ENCODE results near the gene AKT3. TPM values are rescaled to one million over a fixed set of nuclear protein-coding genes. Genes with fewer than 3 reads are reported as not detected.

AKT3 gene
- total RNA-seq (100 to 1,000 TPM in 1 of 5 donors, 10 to 100 TPM in 3, 1 to 10 TPM in 1; 5.5 to 100 (median 21.4) TPM), polyA plus RNA-seq (10 to 100 TPM in 2 of 3 donors, 1 to 10 TPM in 1; 6.6 to 12.1 (median 11.3) TPM)
- long read RNA-seq, donor 1 = 0 reads
- long read RNA-seq, donor 2, full-length matches to known transcripts = 2 of 2 reads
- long read RNA-seq, donor 2, partial matches to known transcripts = 0 of 2 reads
- long read RNA-seq, donor 2, other reads (novel, unspliced or antisense) = 0 of 2 reads
- long read RNA-seq, donor 3, partial matches to known transcripts = 14 of 14 reads
- long read RNA-seq, donor 3, other reads (novel, unspliced or antisense) = 0 of 14 reads
- long read RNA-seq, donor 4 = 0 reads
- long read RNA-seq, donor 5, full-length matches to known transcripts = 4 of 4 reads
- long read RNA-seq, donor 5, partial matches to known transcripts = 0 of 4 reads
- long read RNA-seq, donor 5, other reads (novel, unspliced or antisense) = 0 of 4 reads
- long read RNA-seq, donor 6 = 0 reads
- long read RNA-seq, donor 7, full-length matches to known transcripts = 8 of 8 reads
- long read RNA-seq, donor 7, partial matches to known transcripts = 0 of 8 reads
- long read RNA-seq, donor 7, other reads (novel, unspliced or antisense) = 0 of 8 reads
- long read RNA-seq, donor 8, full-length matches to known transcripts = 1 of 1 reads
- long read RNA-seq, donor 8, partial matches to known transcripts = 0 of 1 reads
- long read RNA-seq, donor 8, other reads (novel, unspliced or antisense) = 0 of 1 reads
- long read RNA-seq, donor 9, full-length matches to known transcripts = 2 of 2 reads
- long read RNA-seq, donor 9, partial matches to known transcripts = 0 of 2 reads
- long read RNA-seq, donor 9, other reads (novel, unspliced or antisense) = 0 of 2 reads
- long read RNA-seq, donor 10 = 0 reads

- Histone ChIP-seq H3K9me3 (peaks cover 0 to 4% (median 0%) of the 10 kb centered on the region in 4 donors), H3K36me3 (no peaks in the 10 kb centered on the region), H3K4me1 (peaks cover 18 to 49% (median 31%) of the 10 kb centered on the region in 4 donors), H3K27me3 (peaks cover 0 to 34% (median 18%) of the 10 kb centered on the region in 3 donors), H3K4me3 (peak within 1 kb of the TSS; percentile 81 to 95 (median 92)), H3K27ac (peak within 1 kb of the TSS; percentile 89 to 99 (median 95))
- TF ChIP-seq CTCF (IDR thresholded peaks at IDR 0.05) = no peak
- no peak for TF ChIP-seq POLR2AphosphoS5 (IDR thresholded peaks at IDR 0.05)
- no peak for TF ChIP-seq POLR2A (IDR thresholded peaks at IDR 0.05)
- no peak for TF ChIP-seq EP300 (IDR thresholded peaks at IDR 0.05)
- 0 to 1% (median 0%) methylated on average over 5 to 23 of the region's 32 CpGs; no CpG with 5 or more reads in 1 of the 5 donors for WGBS, 5 donors
- peak; percentile 70 to 92 for DNase-seq
- intact Hi-C loops (cut with DNase I; ENCODE audit: low total_unique reads) = no loop called here
Measured at GRCh38 chr1:243850202-243850451, at the start of gene AKT3. Gene AKT3 (minus strand): TSS chr1:243850243. CDS start chr1:243843170, 7,073 bp downstream.

GRCh38 chr1:243898278-243898677 is 48.2 kb upstream of the AKT3 start:
- Histone ChIP-seq H3K27me3 (peaks cover 0 to 6% (median 0%) of the 10 kb centered on the region in 3 donors), H3K4me3 (no peak overlapping the region), H3K36me3 (no peaks in the 10 kb centered on the region), H3K4me1 (no peaks in the 10 kb centered on the region), H3K27ac (no peak overlapping the region), H3K9me3 (no peaks in the 10 kb centered on the region)
- no peak for DNase-seq
- intact Hi-C loops (cut with DNase I; ENCODE audit: low total_unique reads) = no loop called here
- WGBS, 5 donors = 71 to 82% (median 76%) methylated on average over 2 of the region's 2 CpGs
- no peak for TF ChIP-seq EP300 (IDR thresholded peaks at IDR 0.05)
- TF ChIP-seq CTCF (IDR thresholded peaks at IDR 0.05) = no peak
- no peak for TF ChIP-seq POLR2A (IDR thresholded peaks at IDR 0.05)
- TF ChIP-seq POLR2AphosphoS5 (IDR thresholded peaks at IDR 0.05) = no peak

GRCh38 chr1:243896313-243896712 is 46.3 kb upstream of the AKT3 start:
- Histone ChIP-seq H3K27me3 (peaks cover 0 to 6% (median 0%) of the 10 kb centered on the region in 3 donors), H3K27ac (no peak overlapping the region), H3K4me3 (no peak overlapping the region), H3K9me3 (no peaks in the 10 kb centered on the region), H3K36me3 (no peaks in the 10 kb centered on the region), H3K4me1 (no peaks in the 10 kb centered on the region)
- TF ChIP-seq EP300 (IDR thresholded peaks at IDR 0.05) = no peak
- no peak for TF ChIP-seq CTCF (IDR thresholded peaks at IDR 0.05)
- no peak for TF ChIP-seq POLR2A (IDR thresholded peaks at IDR 0.05)
- no peak for TF ChIP-seq POLR2AphosphoS5 (IDR thresholded peaks at IDR 0.05)
- intact Hi-C loops (cut with DNase I; ENCODE audit: low total_unique reads) = no loop called here
- 53 to 69% (median 58%) methylated on average over 2 of the region's 2 CpGs for WGBS, 5 donors
- no peak for DNase-seq

- WGBS, 5 donors = 64 to 76% (median 70%) methylated on average over 3 of the region's 3 CpGs
- H3K36me3 ChIP-seq = no peaks in the 10 kb centered on the region
- intact Hi-C loops (cut with DNase I; ENCODE audit: low total_unique reads) = no loop called here
- no peak overlapping the region for H3K27ac ChIP-seq
- H3K4me1 ChIP-seq = no peaks in the 10 kb centered on the region
- no peak for DNase-seq
- peaks cover 0 to 12% (median 0%) of the 10 kb centered on the region in 3 donors for H3K27me3 ChIP-seq
- TF ChIP-seq POLR2AphosphoS5 (IDR thresholded peaks at IDR 0.05) (no peak), CTCF (IDR thresholded peaks at IDR 0.05) (no peak), EP300 (IDR thresholded peaks at IDR 0.05) (no peak), POLR2A (IDR thresholded peaks at IDR 0.05) (no peak)
- no peaks in the 10 kb centered on the region for H3K9me3 ChIP-seq
- H3K4me3 ChIP-seq = no peak overlapping the region
Measured at GRCh38 chr1:243892456-243892855, 42.4 kb upstream of the AKT3 start.
